Hypothalamus (tissue), 51 donors: ENCODE results near the gene RAD18.

Experiments used
- DNase-seq, 51 donors: peaks; one replicate each; lab custom pipeline; 2025; lab: John Stamatoyannopoulos, UW

RAD18 gene

GRCh38 chr3:8839607-8840325 lies 123.5 kb downstream of the RAD18 start:
- DNase-seq = no peak

- DNase-seq = no peak
Measured at GRCh38 chr3:8838765-8839423, 124.4 kb downstream of the RAD18 start.

- no peak for DNase-seq
Measured at GRCh38 chr3:8838234-8838633, 125.0 kb downstream of the RAD18 start.

GRCh38 chr3:8837162-8837561 lies 126.1 kb downstream of the RAD18 start:
- no peak for DNase-seq

- DNase-seq = no peak
Measured at GRCh38 chr3:8836096-8836495, 127.2 kb downstream of the RAD18 start.

- no peak for DNase-seq
Measured at GRCh38 chr3:8835385-8835784, 127.9 kb downstream of the RAD18 start.

GRCh38 chr3:8834974-8835373 lies 128.3 kb downstream of the RAD18 start:
- DNase-seq = no peak

- no peak for DNase-seq
Measured at GRCh38 chr3:8827641-8828040, 135.6 kb downstream of the RAD18 start.
